Measurements from ENCODE around the gene IRX2. TPM values are rescaled to one million over a fixed set of nuclear protein-coding genes. Genes with fewer than 3 reads are reported as not detected.
A peak's percentile ranks its signal among the peaks of the same experiment; 100 is the strongest.

Gene IRX2
- total RNA-seq (2021; ENCODE audit: unreplicated experiment) (0.10 TPM), Bru-seq, nascent RNA (percentile 15 among the genes with signal in this experiment), BruChase-seq, experiment 1, labeled RNA remaining after a 2-hour chase (percentile 4 among the genes with signal in this experiment), BruChase-seq, experiment 2, labeled RNA remaining after a 6-hour chase (percentile 20 among the genes with signal in this experiment)
- not detected for polyA plus RNA-seq (2012; ENCODE audit: insufficient read length)
- long read RNA-seq = 0 reads

- H3K36me3 ChIP-seq (ENCODE audit: control insufficient read depth, insufficient read depth, low read length) = no peaks in the 10 kb centered on the region
- ATAC-seq (no peak), DNase-seq (ENCODE audit: low read depth, low spot score) (no peak)
- H3K27me3 ChIP-seq (ENCODE audit: control insufficient read depth, insufficient read depth, low read length) = no peaks in the 10 kb centered on the region
- H3K4me3 ChIP-seq (ENCODE audit: low read depth in 2 of 2, low read length in 2 of 2) = no peak within 1 kb of the TSS
- ChIA-PET POLR2A (no interaction called here), CTCF (no interaction called here)
- intact Hi-C loops (cut with micrococcal nuclease; ENCODE audit: unreplicated experiment) = no loop called here
- in situ Hi-C loops (cut with HindIII; ENCODE audit: low pct_unique_long_range_greater_than_20kb, low sequenced_read_pairs) = no loop called here
- H3K9me3 ChIP-seq (ENCODE audit: control insufficient read depth, insufficient read depth, low read depth, low read length) = no peaks in the 10 kb centered on the region
- H3K4me1 ChIP-seq (ENCODE audit: control insufficient read depth, insufficient read depth, low read length) = no peaks in the 10 kb centered on the region
- H3K27ac ChIP-seq (ENCODE audit: low read length) = no peak within 1 kb of the TSS
- TF ChIP-seq POLR2AphosphoS5 (IDR thresholded peaks at IDR 0.05; ENCODE audit: low read depth, low read length) (no peak), SIN3A (IDR thresholded peaks at IDR 0.05; ENCODE audit: borderline replicate concordance, insufficient read depth, low read depth, low read length) (no peak), CTCF (IDR thresholded peaks at IDR 0.05) (no peak), TCF7L2 (IDR thresholded peaks at IDR 0.05; ENCODE audit: low read depth, low read length) (no peak), REST (IDR thresholded peaks at IDR 0.05; ENCODE audit: insufficient read depth in 1 of 2, low read depth in 2 of 2, low read length in 1 of 2) (no peak)
- BruUV-seq (replicated peaks) = no TSS peak
Observed at GRCh38 chr5:2751592-2752021, at the start of gene IRX2. IRX2 (minus strand) TSS chr5:2751677; CDS start chr5:2751413, 264 bp downstream.

GRCh38 chr5:2800035-2800434 is 48.6 kb upstream of the IRX2 start:
- CTCF ChIA-PET = no interaction called here
- in situ Hi-C loops (cut with HindIII; ENCODE audit: low pct_unique_long_range_greater_than_20kb, low sequenced_read_pairs) = no loop called here

More at GRCh38 chr5:2800035-2800434, 48.6 kb upstream of the IRX2 start:
- Histone ChIP-seq H3K36me3 (ENCODE audit: control insufficient read depth, insufficient read depth, low read length) (no peaks in the 10 kb centered on the region), H3K27me3 (ENCODE audit: control insufficient read depth, insufficient read depth, low read length) (no peaks in the 10 kb centered on the region), H3K9me3 (ENCODE audit: control insufficient read depth, insufficient read depth, low read depth, low read length) (no peaks in the 10 kb centered on the region), H3K4me3 (ENCODE audit: low read depth in 2 of 2, low read length in 2 of 2) (no peak overlapping the region), H3K4me1 (ENCODE audit: control insufficient read depth, insufficient read depth, low read length) (no peaks in the 10 kb centered on the region), H3K27ac (ENCODE audit: low read length) (no peak overlapping the region)
- DNase-seq (ENCODE audit: low read depth, low spot score) (no peak), ATAC-seq (no peak)
- POLR2A ChIA-PET = interaction anchor here (0.6 kb wide), 1 partner anchor 46 kb away, joined by 4 read pairs; no protein-coding TSS in a partner anchor
- no TSS peak for BruUV-seq (replicated peaks)
- intact Hi-C loops (cut with micrococcal nuclease; ENCODE audit: unreplicated experiment) = no loop called here
- TF ChIP-seq CTCF (IDR thresholded peaks at IDR 0.05) (no peak), POLR2AphosphoS5 (IDR thresholded peaks at IDR 0.05; ENCODE audit: low read depth, low read length) (no peak), TCF7L2 (IDR thresholded peaks at IDR 0.05; ENCODE audit: low read depth, low read length) (no peak), SIN3A (IDR thresholded peaks at IDR 0.05; ENCODE audit: borderline replicate concordance, insufficient read depth, low read depth, low read length) (no peak), REST (IDR thresholded peaks at IDR 0.05; ENCODE audit: insufficient read depth in 1 of 2, low read depth in 2 of 2, low read length in 1 of 2) (no peak)
